HG03039 (cell line): ENCODE results near the gene ASIC1.

Experiments
- ATAC-seq: cut with Tn5 transposase; IDR thresholded peaks from one replicate; pipeline ENCODE4 v1.9.1; 2021; ENCODE audit warnings: mild to moderate bottlenecking, moderate library complexity; ENCODE audit not compliant: unreplicated experiment

ASIC1 gene

DNA sequence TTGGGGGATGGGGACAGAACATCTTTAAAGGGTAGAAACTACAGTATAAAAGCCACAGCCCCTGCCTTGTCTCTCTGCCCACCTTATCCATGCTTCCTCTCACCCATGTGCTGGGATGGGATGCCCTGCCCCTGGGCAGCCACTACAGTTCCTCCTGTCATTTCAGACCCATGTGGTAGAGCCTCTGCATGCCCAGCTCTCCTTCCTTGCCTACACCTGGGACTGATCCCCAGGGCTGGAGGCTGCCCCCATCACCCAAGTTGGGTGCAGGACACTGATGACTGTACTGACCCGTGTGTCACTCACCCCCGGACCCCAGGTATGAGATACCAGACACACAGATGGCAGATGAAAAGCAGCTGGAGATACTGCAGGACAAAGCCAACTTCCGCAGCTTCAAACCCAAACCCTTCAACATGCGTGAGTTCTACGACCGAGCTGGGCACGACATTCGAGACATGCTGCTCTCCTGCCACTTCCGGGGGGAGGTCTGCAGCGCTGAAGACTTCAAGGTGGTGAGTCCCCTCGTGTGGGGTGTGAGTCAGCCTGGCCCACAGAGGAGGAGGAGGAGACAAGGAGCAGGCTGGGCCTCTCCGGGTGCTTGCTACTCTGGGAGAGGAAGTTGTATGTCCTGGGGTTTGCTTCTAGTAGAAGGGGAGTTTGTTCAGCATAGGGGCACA lies 2.2 kb downstream of the ASIC1 start:
- no peak for ATAC-seq

DNA sequence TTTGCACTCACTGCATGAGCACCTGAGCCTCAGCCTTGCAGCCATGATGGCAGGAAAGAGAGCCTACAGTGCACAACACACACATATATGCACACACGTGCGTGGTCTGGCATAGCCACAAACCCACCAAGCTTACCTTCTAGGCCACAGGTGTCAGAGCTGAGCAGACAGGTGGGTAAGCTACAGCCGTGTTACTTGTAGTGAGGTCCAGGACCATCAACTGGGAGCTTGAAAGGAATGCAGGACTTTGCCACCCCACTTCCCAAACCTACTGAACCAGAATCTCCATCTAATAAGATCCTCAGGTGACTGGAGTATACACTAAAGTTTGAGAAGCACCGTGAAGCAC lies 2.7 kb downstream of the ASIC1 start:
- ATAC-seq: no peak

DNA sequence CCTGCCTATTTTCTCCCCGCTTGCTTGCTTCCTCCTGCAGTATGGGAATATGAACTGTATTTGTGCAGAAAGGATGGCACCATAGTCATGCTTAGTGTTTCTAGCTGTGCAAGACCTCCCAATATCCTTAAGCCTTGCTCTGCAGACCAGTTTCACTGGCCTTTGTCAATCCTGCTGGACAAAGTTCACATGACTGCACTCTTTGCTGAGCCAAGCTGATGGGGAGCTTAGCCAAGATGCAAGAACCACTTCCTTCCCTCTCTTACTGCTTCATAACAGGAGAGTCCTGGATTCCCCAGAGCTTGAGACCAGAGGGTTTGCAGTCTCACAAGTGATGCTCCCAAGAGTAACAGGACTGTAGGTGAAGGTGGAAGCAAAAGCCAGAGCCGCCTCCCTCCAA lies 3.8 kb downstream of the ASIC1 start:
- ATAC-seq: no peak

DNA sequence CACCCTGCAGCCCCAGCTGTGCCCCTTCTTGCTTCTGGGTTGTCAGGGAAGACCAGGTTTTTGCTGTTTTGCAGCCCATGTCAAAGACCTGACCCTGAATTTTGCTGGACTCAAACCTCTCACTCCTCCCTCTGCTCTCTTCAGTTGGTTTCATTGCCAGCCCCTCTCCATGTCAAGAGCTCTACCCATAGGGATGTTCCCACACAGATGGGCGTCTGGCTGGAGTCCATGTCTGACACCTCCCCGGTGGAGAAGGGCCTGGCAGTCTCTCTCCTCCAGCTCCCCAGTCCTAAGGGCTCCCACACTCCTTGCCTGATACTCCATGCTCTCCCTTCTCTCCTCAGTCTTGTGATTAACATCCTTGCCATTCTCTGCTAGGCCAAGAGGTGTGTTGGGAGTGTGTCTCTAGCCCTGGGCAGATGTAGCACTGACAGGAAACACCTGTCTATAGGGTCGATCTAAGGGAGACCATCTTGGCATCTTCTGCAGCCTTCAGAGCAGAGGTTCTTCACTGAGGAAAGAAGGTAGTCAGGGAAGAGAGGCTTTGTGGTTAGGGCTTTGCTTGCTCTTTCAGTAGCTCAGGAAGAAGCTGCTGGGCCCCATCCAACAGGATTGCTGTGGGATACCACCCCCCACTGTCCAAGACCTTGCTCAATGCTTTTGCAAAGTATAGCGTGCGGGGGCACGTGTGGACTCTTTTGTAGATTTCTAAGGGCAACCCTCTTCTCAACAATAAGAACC lies 4.7 kb downstream of the ASIC1 start:
- ATAC-seq: no peak

DNA sequence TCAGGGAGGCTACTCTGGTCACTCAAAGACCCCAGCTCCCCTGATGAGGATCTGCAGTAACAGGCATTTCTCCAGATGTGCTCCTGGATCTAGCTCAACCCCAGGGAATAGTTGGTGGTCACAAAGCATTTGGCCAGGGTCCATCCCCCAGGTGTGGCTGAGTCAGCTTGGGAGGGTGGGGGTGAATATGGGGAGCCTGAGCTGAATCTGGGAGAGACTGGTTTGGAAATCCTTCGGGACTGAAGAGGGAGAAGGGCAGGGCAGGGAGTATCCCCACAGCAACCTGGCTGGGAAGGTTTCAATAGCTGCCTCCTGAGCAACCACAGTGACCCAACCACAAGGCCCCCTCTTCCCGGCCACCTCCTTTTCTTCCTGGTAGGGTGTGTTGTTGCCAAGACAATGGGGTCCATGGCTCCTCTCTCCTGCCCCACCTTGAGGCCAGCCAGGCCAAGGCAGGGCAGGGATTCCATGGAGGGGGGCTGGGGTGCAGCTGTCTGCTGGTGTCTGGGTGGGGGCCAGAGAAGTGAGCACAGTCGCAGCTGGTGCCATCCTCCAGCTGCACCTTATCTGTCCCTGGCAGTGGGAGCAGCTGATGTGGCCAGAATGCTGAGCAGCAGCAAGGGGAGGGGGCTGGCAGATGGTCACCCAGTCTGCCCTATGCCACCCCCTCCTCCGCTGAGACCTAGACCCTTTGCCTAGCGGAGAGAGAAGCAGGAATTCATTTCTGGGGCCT lies 5.5 kb downstream of the ASIC1 start:
- ATAC-seq: no peak

DNA sequence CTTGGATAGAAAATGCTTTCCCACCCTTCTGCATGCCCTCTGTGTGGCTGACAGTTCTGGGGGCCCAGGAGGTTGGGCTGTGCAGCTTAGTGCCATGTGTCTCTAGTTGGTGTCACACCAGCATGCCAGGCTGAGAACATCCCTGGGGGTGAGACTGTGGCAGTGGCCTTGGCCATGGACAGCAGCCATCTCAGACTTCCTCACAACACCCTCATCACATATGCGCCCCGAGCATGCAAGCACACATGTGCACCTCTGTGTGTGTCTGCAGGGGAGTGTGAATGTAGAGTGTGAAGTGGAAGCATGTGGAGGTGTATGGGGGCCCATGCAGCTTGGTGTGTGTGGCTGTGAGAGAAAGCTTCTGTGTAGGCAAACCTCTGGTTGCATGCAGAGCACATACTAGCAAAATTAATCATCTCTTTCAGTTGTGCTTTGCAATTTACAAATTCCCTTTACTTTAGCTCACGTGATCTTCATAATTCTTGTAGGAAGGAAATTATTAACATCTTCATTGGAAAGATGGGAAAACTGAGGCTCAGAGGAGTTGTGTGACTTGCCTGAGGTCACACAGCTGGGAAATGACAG lies 8.4 kb downstream of the ASIC1 start:
- ATAC-seq: no peak

DNA sequence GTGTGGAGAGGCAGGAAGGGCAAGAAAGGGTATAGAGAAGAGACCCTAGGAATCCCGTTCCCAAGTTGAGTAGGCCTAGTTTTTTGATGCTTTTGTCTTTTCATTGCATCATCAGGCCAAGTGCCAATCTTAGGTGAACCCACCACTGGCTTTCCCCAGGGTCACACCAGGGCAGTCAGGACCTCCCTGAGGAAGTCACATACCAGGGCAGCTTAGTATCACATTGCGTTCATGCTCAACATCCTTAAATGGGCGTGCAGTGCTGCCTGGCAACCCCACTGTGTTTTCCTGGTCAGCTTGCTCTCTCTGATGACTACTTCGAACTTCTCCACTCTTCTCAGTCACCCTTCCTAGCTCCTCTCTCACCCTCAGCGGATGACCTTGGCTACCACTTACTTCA lies 9.0 kb downstream of the ASIC1 start:
- no peak for ATAC-seq

DNA sequence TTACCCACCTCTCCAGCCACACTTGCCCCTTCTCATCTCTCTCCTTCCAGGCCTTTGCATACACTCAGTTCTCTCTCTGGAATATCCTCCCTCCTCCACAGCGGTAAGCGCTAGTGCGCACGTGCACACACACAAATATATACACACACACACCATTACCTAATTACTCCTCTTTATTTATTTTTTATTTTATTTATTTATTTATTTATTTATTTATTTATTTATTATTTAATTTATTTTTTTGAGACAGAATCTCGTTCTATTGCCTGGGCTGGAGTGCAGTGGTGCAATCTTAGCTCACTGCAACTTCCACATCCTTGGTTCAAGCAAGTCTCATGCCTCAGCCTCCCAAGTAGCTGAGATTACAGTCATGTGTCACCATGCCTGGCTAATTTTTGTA lies 11.7 kb downstream of the ASIC1 start:
- no peak for ATAC-seq

DNA sequence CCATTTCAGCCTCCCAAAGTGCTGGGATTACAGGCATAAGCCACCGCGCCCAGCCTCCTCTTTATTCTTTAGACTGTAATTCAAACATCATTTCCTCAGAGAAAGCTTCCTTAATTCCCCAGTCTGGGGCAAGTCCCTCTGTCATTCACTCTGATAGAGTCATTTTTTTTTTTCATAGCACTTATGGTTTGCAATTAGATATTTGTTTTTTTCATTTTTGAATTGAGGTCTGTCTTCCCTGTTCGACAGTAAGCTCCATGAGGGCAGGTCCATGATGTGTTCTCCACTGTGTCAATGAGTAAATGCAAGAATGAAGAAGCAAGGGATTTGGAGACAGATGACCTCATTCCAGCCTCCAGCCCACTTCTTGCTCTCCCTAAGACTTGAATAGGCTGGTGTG lies 12.1 kb downstream of the ASIC1 start:
- ATAC-seq: no peak

DNA sequence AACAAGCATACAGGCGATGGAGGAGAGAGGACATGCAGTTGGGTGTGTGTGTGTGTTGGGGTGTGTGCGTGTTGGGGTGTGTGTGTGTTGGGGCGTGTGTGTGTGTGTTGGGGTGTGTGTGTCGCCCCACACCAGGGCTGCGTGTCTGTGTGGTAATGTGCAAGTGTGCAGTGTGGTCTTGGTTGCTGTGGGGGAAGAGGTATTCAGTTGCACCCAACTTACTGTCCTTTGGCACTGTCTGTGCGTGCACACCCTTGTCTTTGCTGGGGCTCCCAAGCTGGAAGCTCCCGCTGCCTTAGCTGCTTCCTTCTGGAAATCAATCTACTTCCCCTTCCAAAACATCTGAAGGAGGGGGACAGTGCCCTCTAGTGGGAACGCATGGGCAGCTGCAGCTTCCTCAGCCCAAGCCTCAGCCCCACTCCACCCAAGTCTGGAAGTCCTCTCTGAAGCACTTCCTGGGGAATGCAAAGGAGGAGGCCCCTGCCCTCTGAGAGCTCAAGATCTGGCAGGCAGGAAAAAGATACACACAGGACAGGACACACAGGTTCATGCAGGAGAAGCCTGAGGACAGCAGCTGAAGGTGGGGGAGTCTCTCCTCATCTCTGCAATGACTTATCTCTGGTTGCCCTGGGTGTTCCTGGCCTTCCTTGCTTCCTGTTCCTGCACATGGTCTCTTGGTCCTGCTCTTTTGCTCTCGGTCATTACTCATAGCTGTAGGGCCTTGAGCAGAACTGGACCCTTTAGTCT lies 13.1 kb downstream of the ASIC1 start:
- ATAC-seq: no peak

DNA sequence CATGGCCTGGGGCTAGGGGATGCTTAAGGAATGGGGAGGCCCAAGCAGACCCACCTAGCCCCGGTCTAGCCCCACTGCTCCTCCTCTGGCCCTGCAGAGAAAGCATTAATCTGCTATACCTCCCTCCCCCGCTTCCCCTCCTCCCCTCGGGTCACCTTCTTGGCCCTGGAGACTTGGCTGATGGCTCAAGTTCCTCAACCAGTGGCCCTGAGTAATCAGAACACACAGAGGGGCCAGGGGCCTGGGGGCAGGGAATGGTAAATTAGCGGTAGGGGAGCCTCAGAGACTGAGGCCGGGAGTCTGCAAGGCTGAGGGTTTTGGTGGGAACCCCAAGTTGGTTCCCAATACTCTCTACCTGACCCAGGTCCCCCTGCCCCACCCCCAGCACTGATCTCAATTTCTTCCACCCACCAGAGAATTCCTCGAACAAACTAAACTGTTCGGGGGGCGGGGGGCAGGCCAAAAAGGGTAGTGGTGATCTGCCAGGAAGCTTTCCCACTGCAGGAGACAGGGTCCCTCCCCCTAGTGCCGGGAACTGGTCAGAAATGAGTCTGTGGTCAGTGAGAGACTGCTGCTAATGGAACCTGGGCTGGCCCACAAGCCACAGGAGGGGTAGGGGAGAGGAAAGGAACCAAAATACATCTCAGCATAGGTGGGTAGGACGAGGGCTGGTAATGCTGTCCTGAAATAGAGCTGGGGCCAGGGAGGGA lies 15.0 kb downstream of the ASIC1 start:
- ATAC-seq: no peak

DNA sequence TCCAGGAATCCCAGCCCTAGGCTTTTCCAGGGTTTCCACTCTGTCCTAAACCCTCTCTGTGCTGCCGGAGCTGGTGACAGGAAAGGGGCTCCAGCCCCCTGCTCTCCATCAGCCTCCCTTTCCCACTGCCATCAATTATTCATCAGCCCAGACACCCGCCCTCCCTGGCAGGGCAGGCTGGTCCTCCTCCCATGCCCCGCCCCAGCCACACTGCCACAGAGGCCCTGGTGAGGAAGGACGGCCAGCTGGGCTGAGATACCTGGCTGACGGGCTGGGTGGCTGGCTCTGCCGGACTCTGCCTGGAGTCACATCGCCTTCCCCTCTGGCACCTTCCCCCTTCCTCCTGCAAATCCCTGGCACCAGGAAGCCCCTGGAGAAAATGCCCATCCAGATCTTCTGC lies 15.8 kb downstream of the ASIC1 start:
- no peak for ATAC-seq

DNA sequence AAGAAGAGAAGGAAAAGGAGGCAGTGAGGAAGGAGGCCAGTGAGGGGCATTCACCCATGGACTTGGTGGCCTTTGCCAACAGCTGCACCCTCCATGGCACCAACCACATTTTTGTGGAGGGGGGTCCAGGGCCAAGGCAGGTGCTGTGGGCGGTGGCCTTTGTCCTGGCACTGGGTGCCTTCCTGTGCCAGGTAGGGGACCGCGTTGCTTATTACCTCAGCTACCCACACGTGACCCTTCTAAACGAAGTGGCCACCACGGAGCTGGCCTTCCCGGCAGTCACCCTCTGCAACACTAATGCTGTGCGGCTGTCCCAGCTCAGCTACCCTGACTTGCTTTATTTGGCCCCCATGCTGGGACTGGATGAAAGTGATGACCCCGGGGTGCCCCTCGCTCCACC lies 16.3 kb downstream of the ASIC1 start:
- no peak for ATAC-seq

DNA sequence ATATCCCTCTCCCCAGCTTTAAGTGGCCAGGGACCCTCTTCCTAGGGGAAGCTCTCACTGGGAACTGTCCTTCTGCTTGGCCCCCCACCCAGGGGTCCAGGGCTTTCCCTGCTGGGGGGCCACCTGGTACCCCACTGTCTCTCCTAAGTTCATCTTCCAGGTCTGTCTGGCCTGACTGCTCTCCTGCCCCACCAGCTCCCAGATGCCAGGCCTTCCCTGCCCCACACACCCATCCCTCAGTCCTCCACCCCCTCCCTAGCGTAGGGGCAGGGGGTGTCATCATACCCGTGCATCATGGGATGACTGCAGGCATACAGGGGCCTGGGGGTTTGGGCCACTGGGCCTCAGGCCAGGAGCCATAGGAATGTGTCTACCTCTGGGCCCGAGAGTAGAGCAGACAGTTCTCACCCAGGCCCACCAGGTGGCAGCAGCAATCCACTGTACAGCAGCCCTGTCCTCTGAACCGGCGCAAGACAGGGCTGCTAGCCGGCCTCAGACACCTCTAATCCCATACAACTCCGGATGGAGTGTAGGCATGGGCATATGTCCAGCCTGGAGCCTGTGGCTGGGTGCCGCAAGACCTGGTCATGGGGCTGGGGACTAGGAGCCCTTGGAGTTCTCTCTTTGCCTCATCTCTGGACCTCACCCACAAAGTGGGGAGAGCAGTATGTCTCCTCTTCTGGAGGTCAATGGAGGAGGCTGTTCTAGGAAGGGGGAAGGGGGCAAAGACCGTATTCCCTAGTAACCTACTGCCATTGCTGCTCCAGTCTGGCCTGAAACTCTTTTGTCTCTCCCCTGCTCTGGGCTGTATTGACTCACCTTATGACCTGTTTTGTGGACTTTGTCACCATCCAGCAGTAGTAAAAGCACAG lies 17.8 kb downstream of the ASIC1 start:
- ATAC-seq: peak; percentile 57

DNA sequence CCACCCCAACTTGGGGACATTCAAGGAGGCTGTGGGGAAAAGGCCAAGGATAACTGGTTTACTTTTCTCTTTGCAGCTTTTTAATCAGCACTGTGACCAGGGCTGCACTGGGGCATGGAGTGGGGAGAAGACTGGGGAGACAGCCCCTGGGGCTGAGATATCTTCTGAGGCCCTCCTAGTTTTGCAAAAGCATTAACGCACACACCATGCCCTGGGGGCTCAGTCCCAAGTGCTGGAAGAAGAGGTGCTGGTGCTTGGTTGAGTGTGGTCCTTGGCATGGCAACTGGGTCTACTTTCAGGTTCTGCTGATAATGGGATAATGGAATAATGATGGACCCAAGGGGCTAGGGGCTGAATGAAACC lies 18.4 kb downstream of the ASIC1 start:
- ATAC-seq: no peak

DNA sequence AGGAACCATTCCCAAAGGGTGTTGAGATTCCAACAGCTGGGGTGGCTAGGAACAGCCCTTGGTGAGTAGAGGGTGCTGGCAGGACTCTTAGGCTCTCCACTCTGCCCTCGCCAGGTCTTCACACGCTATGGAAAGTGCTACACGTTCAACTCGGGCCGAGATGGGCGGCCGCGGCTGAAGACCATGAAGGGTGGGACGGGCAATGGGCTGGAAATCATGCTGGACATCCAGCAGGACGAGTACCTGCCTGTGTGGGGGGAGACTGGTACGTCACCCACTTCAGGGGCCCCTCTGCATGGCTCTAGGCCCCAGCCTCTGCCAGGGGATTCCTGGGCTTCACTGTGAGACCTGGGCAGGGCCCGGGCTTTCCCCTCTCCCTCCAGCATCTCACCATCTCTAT lies 19.7 kb downstream of the ASIC1 start:
- ATAC-seq: no peak

DNA sequence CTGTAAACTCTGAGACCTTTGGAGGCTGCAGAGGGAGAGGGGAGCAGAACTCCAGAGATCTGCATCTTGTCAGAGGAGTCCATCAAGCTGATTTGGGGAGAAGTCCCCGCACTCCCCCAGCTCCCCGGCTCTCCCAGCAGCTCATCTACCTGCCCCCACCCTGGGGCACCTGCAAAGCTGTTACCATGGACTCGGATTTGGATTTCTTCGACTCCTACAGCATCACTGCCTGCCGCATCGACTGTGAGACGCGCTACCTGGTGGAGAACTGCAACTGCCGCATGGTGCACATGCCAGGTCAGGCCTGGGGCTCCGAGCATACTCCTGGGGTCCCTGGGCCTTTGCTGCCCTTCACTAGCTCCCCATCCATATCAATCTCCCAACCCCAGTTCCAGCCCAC lies 20.9 kb downstream of the ASIC1 start:
- ATAC-seq: no peak

DNA sequence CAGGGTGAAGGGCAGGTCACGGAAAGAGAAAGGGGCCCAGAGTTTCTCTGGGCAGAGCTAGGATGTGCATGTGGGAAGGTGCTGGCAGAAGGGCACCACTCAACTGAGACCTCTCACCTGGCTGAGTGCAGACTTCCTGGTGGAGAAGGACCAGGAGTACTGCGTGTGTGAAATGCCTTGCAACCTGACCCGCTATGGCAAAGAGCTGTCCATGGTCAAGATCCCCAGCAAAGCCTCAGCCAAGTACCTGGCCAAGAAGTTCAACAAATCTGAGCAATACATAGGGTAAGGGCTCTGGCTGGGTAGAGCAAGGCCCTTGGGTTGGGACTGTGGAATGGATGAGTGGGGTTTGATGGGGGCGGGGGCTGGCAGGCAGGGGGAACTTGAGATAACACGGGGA lies 22.4 kb downstream of the ASIC1 start:
- ATAC-seq: no peak

DNA sequence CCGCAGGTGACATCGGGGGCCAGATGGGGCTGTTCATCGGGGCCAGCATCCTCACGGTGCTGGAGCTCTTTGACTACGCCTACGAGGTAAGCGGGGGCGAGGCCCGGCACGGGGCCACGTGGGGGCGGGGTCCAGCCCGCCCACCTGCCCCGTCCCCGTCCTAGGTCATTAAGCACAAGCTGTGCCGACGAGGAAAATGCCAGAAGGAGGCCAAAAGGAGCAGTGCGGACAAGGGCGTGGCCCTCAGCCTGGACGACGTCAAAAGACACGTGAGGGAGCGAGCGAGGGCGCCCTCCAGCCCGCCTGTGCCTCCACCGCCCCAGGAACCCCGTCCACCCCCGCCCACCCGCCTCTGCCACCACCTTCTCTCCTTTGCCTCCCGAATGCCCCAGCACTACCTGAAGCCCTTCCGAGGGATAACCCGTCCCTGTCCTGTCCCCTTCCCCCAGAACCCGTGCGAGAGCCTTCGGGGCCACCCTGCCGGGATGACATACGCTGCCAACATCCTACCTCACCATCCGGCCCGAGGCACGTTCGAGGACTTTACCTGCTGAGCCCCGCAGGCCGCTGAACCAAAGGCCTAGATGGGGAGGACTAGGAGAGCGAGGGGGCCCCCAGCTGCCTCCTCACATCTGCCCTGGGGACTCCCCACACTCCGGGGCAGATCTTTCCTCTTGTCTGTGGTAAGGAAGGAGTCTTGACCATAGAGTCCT lies 23.9 kb downstream of the ASIC1 start:
- no peak for ATAC-seq
